Endothelial cell of umbilical vein (primary cell): ENCODE data around the gene FZD7.

Experiments used
- CTCF ChIP-seq, 2 donors: IDR thresholded peaks; 1 replicate in 1 of 2; 2 replicates in 1 of 2; pipeline ENCODE4 v1.5.1; 2011; ENCODE audit warnings: low read length in 2 of 2, mild to moderate bottlenecking in 2 of 2, moderate library complexity in 2 of 2, control low read depth in 1 of 2, inconsistent platforms in 1 of 2, low read depth in 1 of 2; ENCODE audit not compliant: insufficient read depth in 1 of 2; ENCODE audit errors: extremely low read depth in 1 of 2
- GATA2 ChIP-seq: IDR thresholded peaks from 2 replicates; pipeline ENCODE4 v1.7.0; 2011; ENCODE audit warnings: low read depth, mild to moderate bottlenecking, moderate library complexity, mixed read lengths, low read length; ENCODE audit not compliant: insufficient read length, insufficient read depth
- POLR2A ChIP-seq: IDR thresholded peaks from 2 replicates; pipeline ENCODE4 v1.6.1; 2012; ENCODE audit warnings: low read depth, mild to moderate bottlenecking, control low read depth, low read length
- POLR2AphosphoS5 ChIP-seq: IDR thresholded peaks from 2 replicates; pipeline ENCODE4 v1.6.1; 2012; ENCODE audit warnings: low read depth, mild to moderate bottlenecking, control low read depth, low read length, moderate library complexity; ENCODE audit not compliant: insufficient read depth

GRCh38 chr2:202035941-202036372 lies 2.3 kb downstream of the FZD7 start:
- TF ChIP-seq GATA2 (no peak), POLR2A (no peak), POLR2AphosphoS5 (no peak), CTCF (IDR thresholded peaks at IDR 0.05; ENCODE audit: extremely low read depth in 1 of 2, insufficient read depth in 1 of 2, low read depth in 1 of 2, low read length in 2 of 2) (no peak)
